HG02623 (cell line): ENCODE measurements around the gene CDH23.

Source experiments
- ATAC-seq: cut with Tn5 transposase; IDR thresholded peaks from one replicate; pipeline ENCODE4 v1.9.1; 2021; ENCODE audit warnings: moderate library complexity; ENCODE audit not compliant: unreplicated experiment

The CDH23 gene

DNA sequence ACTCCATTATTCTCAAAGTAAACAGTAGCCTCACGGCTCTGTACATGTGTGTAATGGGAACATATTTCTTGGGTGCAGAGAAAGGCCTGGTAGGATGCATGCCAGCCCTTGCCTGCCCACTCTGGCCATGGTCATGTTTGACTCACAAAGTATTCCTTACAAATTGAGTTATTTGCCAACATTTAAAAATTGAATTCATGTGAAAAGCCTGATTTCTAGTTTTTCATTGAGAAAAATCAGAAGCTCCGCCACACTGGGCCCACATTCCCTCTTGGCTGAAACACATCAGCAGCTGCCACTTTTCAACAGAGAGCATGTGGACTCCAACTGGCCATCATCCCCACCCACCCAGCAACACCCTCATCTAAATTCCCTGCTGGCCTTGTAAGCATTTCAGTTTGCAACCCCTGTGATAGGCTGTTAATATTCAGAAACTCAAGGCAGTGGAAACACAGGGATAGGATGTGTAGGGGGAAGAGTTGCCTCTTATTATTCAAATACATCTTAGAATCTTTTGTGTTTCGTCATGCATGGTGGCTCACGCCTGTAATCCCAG is 40.9 kb downstream of the CDH23 start:
- ATAC-seq, result no peak

DNA sequence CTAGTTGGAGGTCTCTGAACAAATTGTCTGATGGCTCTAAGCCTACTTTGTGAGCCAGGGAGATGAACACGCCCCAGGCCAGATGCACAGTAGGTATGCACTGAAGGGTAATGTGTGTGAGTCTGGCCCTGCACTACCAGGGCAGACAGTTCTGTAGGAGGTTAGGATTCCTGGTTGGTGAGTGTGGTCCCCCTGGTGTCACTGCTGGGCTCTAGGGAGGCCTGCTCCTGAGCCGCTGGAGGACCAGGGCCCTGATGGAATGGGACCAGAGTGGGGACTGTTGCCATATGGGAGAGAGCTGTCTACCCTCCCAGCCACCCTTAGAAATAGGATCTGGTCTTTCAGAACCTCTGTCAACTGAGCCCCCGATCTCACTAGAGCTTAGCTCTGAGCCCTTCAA is 42.0 kb downstream of the CDH23 start:
- no peak for ATAC-seq

DNA sequence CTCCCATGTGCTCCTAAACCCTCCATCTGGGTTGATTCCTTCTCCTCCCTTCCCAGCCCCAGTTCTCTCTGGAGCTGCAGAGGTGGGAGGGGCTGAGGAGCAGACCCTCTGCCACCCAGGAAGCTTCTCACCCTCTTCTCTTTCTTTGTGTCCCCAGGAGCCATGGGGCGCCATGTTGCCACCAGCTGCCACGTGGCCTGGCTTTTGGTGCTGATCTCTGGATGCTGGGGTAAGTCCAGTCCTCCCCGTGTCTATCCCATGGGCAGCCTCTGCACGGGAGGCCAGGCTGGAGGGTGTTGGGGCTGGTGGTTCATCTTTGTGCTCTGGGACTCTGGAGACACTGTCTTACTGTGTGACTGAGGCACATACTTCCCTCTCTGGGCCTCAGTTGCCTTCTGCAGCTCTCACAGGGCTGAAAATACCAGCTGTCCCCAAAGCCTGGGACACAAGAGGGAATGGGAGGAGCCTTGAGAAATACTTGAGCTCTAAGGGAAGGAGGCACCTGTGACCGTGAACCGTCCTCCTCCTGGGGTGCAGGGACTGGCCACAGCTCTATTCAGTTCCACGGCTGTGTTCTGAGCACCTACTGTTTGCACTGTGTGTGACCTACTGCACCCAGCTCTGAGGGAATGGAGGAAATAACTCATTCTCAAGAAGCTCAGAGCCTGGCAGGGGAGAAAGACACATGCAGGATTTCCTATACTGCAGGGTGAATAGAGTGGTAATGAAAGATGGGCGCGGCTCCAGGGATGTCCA is 43.1 kb downstream of the CDH23 start:
- no peak for ATAC-seq

DNA sequence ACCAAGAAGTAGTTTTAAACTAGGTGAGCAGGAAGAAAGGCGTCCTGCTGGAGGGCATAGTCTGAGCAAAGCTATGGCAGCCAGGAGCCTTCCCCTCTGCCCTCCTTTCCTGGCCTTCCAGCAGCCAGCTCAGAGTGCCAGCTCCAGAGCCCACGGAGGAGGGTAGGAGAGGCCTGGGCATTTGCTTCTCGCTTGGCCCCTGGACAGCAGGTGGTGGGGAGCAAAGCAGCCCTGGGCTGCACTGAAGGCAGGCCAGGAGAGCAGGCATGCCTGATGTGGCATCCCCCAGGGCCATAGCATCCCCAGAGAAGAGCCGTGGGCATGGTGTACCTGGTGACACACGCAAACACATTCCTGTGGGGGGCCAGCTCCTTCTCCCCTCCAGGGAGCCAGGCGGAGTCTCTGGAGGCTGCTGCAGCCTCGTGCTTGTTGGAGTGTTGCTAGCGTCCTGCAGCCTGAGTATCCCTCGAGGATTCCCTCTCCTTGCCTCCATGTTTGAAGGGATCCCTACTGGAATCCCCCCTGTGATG is 43.9 kb downstream of the CDH23 start:
- no peak for ATAC-seq

DNA sequence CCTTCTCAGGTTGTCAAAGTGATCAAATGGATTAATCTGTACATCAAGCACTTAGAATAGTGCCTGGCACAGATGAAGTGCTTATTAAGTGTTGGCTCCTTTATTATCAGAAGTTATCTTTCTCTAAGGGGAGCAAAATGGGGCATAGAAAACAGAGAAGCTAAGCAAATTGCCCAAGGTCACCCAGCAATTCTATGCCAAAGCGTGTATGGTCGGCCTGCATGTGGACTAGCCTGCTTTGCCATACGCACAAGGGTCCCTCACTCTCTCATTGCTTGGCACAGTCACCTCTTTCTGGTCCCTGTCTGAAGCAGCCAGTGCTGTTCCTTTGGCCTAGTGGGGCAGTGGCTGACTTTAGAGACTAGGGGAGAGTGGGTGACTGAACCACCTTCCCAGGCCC is 45.3 kb downstream of the CDH23 start:
- ATAC-seq, result no peak

DNA sequence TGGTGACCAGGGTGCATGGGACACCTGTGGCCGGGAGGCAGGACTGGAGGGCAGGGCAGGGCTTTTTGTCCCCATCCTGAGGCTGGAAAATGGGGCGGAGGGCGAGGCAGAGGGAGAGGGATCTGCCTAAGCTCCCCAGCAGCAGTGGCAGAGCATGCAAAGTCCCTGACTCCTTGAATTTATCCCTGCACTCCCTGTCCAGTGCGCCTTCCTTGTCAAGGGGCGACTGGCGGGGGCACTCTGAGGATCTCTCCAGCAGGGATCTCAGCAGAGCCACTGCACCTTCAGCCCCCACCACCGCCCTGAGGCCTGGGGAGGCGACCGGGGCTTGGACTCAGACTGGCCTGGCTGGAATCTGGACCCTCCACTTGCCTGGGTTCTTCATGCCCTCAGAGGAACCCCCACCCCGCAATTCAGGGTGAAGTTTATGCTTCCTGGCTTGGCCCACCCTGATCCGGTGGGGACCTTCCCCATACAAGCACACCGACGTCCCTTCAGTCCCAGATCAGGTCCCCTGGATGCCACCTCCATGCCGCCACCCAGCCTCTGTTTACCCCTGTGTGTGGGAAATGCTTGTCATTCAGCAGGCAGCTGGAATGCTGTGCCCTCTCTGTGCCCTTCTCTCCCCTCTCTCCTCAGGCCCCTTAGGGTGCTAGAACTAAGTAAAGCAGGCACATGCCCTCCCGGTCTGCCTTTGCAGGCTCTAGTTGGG is 46.3 kb downstream of the CDH23 start:
- ATAC-seq, result no peak

DNA sequence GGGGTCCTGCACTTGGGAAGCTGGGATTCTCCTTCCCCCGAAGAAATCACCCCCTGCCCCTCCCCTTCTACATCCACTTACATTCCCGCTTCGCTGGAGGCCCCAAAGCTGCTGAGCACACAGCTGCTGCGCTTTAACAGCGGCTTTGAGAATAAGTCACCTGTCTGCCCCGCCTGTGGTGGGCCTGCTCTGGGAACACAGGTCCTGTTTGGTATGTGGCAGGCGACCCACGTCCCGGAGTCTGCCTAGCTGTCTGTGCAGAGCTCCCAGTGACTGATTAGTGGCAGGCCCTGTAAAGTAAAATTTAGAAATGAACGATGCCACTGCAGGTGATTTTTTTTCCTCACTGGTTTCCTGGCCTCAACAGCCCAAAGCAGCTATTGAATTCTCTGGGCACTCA is 47.0 kb downstream of the CDH23 start:
- ATAC-seq, result no peak

DNA sequence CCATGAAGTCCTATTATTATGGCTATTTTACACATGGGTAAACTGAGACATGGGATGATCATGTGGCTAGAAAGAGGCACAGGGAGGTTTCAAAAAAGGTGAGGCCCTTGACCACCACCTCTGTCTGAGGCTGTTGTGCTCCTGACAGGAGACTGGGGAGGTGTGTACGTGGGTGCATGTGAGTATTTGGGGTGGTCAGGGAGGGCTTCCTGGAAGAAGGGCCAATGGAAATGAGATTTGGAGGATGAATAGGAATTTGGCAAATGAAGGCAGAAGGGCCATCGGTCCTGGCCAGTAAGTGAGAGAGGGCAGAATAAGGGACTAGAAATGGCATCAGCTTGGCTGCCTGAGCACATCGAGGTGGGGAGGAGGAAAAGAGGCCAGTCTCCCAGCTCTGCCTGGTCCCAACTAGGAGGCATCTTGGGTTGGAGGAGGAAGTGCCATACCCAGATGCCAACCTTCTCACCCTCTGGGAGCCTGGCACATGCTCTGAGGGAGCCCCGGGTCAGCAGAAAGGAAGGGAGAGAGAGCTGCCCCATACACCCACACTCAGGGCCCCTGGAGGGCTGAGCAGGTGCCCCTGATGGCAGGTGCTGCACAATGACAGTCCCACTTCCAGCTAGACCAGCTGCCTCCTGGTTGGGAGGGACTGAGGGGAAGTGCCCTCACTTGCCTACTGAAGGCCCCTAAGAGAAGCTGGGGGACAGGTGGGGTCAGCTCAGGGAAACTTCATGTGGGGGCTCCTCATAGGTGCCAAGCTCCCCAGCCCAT is 47.7 kb downstream of the CDH23 start:
- no peak for ATAC-seq

DNA sequence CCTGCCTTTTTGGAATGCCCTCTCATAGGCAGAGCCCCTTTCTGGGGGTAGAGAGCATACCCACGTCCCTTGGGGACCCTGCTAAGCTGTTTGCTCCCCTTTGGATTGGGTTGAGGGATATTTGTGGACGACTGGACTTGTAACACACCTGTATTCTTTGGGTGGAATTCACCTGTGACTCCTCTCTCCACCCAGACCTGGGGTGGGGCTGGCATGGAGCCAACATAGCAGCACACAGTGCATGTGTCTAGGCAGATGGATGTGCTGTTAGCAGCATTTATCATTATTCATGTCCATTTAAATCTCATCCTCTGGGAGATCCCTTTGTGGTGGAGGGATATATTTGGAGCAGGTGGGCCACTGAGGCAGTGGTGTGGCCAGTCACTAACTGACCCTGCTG is 51.0 kb downstream of the CDH23 start:
- ATAC-seq, result no peak

DNA sequence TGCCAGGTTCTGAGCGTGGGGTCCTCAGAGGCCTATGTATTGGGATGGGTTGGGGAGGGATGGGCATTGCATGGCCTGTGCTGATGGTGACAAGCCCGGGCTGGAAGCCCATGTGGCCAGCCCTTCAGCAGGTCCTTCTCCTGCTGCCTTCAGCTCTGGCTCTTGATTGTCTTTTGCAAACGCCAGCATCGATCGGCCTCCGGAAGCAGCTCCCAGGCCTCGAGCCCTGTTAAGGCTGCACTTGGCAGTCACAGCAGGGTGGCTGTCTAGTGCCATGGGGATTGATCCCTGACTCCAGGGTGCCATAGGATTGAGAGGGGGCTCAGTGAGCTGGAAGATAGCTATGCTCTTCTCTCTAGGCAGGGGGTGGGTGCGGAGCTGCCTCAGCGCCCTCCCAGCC is 51.4 kb downstream of the CDH23 start:
- ATAC-seq, result no peak

DNA sequence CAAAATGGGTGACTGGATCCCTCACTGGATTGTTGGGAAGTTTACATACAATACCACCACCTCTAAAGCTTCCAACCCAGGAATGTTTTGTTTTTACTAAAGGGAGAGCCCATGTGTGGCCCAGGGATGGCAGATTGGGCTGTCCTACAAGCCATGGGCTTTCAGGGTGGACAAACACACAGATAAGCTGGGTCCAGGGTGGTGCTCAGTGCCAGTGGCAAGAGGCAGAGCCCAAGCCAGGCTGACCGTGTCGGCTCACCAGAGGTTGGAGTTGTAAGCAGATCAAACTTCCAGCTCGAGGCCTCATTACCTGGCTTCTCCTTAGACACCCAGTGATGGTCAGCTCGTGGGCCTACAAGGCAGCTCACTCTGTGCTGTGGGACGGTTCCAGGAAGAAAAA is 52.3 kb downstream of the CDH23 start:
- no peak for ATAC-seq

DNA sequence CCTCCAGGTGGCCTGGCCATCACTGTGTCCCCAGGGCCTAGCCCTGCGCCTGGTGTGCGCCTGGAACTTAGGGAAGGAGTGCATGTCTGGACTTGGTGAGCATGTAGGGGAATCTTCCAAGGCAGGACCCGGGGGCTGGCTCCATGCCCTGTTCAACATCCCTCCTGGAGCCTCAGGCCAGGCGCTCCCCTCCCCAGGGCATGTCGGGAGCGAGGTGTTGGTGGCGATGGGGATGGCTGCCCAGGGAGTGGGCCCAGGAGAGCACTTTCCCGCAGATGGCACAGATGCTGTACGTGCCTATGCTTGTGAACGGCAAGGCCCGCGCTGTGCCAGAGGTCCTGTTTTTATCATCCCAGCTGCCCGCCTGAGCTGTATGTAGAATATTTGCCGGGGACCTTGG is 55.0 kb downstream of the CDH23 start:
- ATAC-seq, result no peak

DNA sequence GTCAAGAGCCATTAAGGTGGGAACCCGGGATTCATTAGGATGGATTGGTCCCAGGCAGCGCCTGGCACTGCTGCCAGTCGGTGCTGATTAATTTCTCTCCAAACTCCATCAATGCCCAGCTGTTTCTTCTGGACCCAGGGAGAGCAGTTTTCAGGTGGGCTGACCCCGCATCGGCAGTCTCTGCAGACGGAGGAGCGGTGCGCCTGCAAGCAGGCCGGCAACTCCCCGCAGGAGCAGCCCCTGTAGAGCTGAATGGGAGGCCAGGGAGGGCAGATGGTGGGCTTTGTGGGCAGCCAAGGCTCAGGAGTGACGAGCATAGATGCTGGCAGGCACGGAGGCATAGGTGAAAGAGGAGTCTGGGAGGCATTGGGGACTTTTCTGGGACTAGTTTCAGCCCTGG is 56.5 kb downstream of the CDH23 start:
- ATAC-seq, result no peak

DNA sequence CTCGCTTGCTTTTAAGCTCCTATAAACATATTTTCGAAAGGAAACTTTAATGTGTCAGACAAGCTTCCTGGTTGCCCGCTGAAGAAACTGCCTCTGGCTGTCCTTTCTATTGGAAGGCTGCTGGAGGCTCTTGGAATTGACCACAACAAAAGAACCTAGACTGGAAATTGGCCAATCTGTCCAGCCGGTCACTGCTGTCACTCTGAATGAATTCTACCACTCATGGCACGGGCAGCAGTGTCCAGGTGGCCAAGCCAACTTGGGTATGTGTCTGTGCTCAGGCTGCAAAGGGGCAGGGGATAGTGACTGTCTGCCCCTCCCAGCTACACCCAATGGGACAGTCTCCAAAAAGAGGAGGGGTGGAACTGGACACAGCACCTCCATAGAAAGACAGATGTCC is 57.6 kb downstream of the CDH23 start:
- ATAC-seq, result no peak

DNA sequence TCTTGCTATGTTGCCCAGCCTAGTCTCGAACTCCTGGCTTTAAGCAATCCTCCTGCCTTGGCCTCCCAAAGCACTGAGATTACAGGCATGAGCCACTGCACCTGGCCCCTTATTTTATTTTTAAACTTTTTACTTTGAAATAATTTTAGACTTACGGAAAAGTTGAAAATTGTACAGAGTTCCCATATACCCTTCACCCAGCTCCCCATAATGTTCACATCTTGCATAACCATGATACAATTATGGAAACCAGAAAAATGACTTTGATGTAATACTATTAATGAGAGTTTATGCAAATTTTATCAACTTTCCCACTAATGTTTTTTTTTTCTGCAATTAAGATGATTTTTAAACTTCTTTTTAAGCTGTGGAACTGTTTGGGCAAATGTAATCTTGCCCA is 58.3 kb downstream of the CDH23 start:
- ATAC-seq, result no peak

DNA sequence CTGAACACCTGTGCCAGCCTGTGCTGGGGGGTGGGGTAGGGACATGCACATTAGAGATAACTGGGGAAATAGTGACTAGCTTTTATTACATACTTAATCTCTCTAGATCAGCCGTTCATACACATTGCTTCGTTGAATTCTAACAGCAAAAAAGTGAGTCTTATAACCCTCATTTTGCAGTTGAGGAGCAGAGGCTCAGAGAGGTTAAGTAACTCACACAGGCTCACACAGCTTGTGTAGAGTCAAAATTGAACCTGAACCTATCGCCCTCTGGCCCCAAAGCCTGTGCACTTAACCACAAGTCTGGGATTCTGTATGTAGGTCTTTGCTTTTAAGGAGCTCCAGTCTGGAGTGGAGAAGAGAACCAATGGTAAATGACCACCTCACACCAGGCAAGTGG is 59.9 kb downstream of the CDH23 start:
- no peak for ATAC-seq

DNA sequence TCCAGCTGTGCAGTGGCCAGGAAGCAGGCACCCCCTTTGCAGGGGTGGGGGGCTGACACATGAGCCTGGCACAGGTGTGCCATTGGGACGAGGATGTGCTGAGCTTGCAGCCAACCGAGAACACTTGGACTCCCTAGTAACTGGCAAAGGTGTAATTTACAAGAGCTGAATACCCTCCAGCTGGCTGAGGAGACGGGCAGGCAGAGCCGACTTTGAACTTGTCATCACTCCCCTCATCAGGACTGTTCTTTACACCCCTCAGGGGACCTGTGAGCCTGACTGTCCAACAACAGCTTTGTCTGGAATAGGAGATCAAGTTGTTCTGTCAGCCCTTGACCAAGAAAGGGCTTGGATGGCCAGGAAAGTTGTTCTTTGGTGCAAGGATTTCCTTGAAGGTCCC is 61.2 kb downstream of the CDH23 start:
- no peak for ATAC-seq

DNA sequence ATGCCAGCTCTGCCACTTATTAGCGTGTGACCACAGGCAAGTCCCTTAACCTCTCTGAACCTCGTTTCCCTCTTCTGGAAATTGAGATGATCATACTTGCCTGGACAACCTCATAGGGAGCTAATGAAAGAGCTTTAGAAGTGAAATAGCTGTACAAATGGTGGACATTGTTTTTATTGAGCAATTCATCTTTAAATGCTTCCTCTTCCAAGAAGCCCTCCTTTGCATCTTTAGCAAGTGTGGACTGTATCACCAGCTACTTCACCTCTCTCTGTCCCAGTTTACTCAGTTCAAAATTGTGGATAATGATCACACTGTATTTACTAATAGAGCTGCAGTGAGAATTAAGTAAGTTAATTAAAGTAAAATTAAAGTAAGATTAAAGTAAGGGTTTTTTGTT is 61.7 kb downstream of the CDH23 start:
- ATAC-seq, result no peak

DNA sequence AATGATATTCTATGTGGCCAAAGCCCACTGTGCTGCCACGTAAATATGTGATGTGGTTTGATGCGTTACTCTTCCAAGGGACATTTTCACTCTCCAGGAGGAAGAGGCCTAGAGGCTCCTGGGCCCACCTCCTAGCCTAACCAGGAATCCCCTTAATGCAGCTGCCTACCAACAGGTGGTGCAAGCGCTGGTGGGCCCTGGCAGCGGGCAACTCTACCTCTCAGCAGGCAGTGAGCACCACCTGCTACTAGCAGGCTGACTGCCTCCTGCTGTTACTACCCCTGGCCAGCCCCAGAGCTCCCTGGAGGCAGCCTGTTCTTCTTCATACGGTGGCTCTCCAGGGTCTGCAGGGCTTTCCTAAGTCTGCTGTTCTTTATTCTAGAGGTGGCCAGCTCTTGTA is 62.8 kb downstream of the CDH23 start:
- no peak for ATAC-seq

DNA sequence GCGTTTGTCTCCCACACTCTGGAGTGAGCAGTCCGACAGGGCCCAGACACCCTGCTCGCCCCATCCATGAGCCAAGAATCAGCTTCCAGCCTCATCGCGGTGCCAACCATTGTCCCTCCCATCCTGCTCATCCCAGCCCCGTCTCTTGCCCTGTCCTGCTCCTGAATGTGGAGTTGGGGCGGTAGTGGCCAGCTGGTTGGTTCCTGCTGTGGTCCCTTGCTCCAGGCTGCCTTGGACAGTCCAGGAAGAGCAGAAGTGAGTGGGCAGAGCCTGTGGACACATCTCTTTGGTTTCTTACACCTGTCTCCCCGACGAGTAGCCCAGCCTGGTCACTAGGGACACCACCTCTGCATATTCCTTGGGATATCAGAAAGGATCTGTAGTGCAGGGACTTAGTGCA is 63.9 kb downstream of the CDH23 start:
- no peak for ATAC-seq

DNA sequence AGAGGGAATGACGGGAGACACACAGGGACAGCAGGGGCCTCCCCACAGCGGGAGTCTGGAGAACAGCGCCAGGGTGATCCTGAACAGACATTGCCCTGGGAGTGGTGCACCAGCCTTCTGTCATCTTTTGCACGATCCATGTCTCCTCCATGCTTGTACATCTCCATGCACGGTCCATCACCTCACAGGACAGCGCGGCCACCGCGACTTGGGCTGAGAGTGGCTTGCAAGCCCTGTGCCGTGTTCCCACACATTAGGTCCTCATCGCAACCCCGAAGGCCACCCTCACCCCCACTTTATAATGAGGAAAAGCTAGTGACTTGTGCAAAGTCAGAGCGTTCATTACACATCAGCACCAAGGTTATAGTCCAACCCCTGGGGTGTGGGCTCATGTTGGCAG is 64.7 kb downstream of the CDH23 start:
- no peak for ATAC-seq
